Inflammatory macrophage treated with lipopolysaccharide for 1 hour (primary cell): ENCODE results near the gene DEFB108B.
A peak's percentile ranks its signal among the peaks of the same experiment; 100 is the strongest.
"Not testable (repeated sequence)": the region's sequence is repeated elsewhere in the genome, so short reads cannot be mapped to it uniquely, and the experiment has no call there.

ENCODE experiments used
- DNase-seq, 2 donors: peaks; one replicate each; pipeline ENCODE4 v3.0.0-alpha.2; 2020 to 2022

DEFB108B gene

GRCh38 chr11:71821539-71821938 lies 11.5 kb upstream of the DEFB108B start:
- not testable (repeated sequence) for DNase-seq

- DNase-seq = not testable (repeated sequence)
These were observed 3.8 kb upstream of the DEFB108B start for GRCh38 chr11:71829247-71829646.

GRCh38 chr11:71829686-71830085 lies 3.3 kb upstream of the DEFB108B start:
- not testable (repeated sequence) for DNase-seq

- DNase-seq = not testable (repeated sequence)
These were observed 9.7 kb downstream of the DEFB108B start for GRCh38 chr11:71842720-71843119.

- DNase-seq = not testable (repeated sequence)
These were observed 10.4 kb downstream of the DEFB108B start for GRCh38 chr11:71843355-71843754.

- DNase-seq = no peak
These were observed 10.9 kb downstream of the DEFB108B start for GRCh38 chr11:71843858-71844257.

GRCh38 chr11:71853895-71854294 lies 20.9 kb downstream of the DEFB108B start:
- DNase-seq = not testable (repeated sequence)

- DNase-seq = peak in 1 of 2 donors; percentile 22
These were observed 22.9 kb downstream of the DEFB108B start for GRCh38 chr11:71855880-71856279.

GRCh38 chr11:71860835-71861234 lies 27.8 kb downstream of the DEFB108B start:
- not testable (repeated sequence) for DNase-seq

GRCh38 chr11:71863978-71864627 lies 31.1 kb downstream of the DEFB108B start:
- DNase-seq = peak; percentile 46 to 47

- not testable (repeated sequence) for DNase-seq
These were observed 34.2 kb downstream of the DEFB108B start for GRCh38 chr11:71867209-71867608.

- DNase-seq = peak in 1 of 2 donors; percentile 26
These were observed 36.9 kb downstream of the DEFB108B start for GRCh38 chr11:71869931-71870330.

- DNase-seq = not testable (repeated sequence)
These were observed 37.7 kb downstream of the DEFB108B start for GRCh38 chr11:71870661-71871060.

- not testable (repeated sequence) for DNase-seq
These were observed 43.3 kb downstream of the DEFB108B start for GRCh38 chr11:71876262-71876661.

- not testable (repeated sequence) for DNase-seq
These were observed 45.1 kb downstream of the DEFB108B start, which contains the start of gene DEFB131B for GRCh38 chr11:71878059-71878458. TSS of gene DEFB131B (plus strand) at chr11:71878453. CDS start at chr11:71878453, 0 bp downstream.

GRCh38 chr11:71885806-71886205 lies 52.8 kb downstream of the DEFB108B start:
- DNase-seq = not testable (repeated sequence)
